B cell (primary cell): ENCODE results near the gene MRTO4. TPM values are rescaled to one million over a fixed set of nuclear protein-coding genes. Genes with fewer than 3 reads are reported as not detected.

Experiments used
- ATAC-seq: fragments of 200-7000 bp; cut with Tn5 transposase; one replicate; pipeline ENCODE4 v1.10.0; 2021; ENCODE audit warnings: low read depth, mild to moderate bottlenecking, moderate number of reproducible peaks, moderate library complexity
- CTCF ChIA-PET: fragments of 350-600 bp; sonication (Branson Sonifier 250); formaldehyde crosslinking; loops from one replicate; lab custom pipeline; 2021; ENCODE audit warnings: antibody characterized with exemption, inconsistent platforms; lab: Charles Lee
- POLR2A ChIA-PET: fragments of 350-600 bp; sonication (Branson Sonifier 250); formaldehyde crosslinking; loops from one replicate; lab custom pipeline; 2021; ENCODE audit warnings: antibody characterized with exemption; lab: Charles Lee
- DNase-seq: peaks from one replicate; pipeline ENCODE4 v3.0.0; 2013
- H2AFZ ChIP-seq: 2 replicates; pipeline ENCODE4 v1.6.1; 2012; ENCODE audit warnings: mild to moderate bottlenecking, low read depth, low read length; ENCODE audit not compliant: insufficient read depth, poor library complexity, severe bottlenecking
- H3K27ac ChIP-seq, 2 donors: 1 replicate in 1 of 2; 2 replicates in 1 of 2; pipeline ENCODE4 v1.5.1; 2012 to 2013; ENCODE audit warnings: low read length in 2 of 2, mild to moderate bottlenecking in 2 of 2, moderate library complexity in 1 of 2
- H3K27me3 ChIP-seq, 4 experiments: fragments of 200-600 bp in 1 of 4; sonication (generic) in 1 of 4; replicated peaks in 1 of 4; 1 replicate in 2 of 4; 2 replicates in 2 of 4; pipeline versions ENCODE4 v1.6.1 to v1.7.0; 2013 to 2016; ENCODE audit warnings: low read length in 3 of 4, mild to moderate bottlenecking in 2 of 4, mixed read lengths in 1 of 4, moderate library complexity in 1 of 4; ENCODE audit not compliant: insufficient read depth in 4 of 4, control insufficient read depth in 3 of 4; ENCODE audit errors: control extremely low read depth in 1 of 4
- H3K36me3 ChIP-seq, 2 experiments: replicated peaks in 1 of 2; 1 replicate in 1 of 2; 2 replicates in 1 of 2; pipeline versions ENCODE4 v1.6.1 to v1.7.1; 2013; ENCODE audit warnings: low read length in 1 of 2; ENCODE audit not compliant: insufficient read depth in 2 of 2, control insufficient read depth in 1 of 2; ENCODE audit errors: control extremely low read depth in 1 of 2, extremely low read depth in 1 of 2
- H3K4me1 ChIP-seq, 2 donors: fragments of 200-600 bp in 1 of 2; sonication (generic) in 1 of 2; 1 replicate in 1 of 2; 2 replicates in 1 of 2; pipeline versions ENCODE4 v1.5.1 to v1.6.1; 2013 to 2017; ENCODE audit warnings: low read length in 2 of 2; ENCODE audit not compliant: control insufficient read depth in 2 of 2, insufficient read depth in 2 of 2
- H3K4me2 ChIP-seq: replicated peaks from 2 replicates; pipeline ENCODE3; 2012; ENCODE audit warnings: mild to moderate bottlenecking, low read depth, low read length; ENCODE audit not compliant: poor library complexity, severe bottlenecking
- H3K4me3 ChIP-seq, 5 experiments: fragments of 200-600 bp in 1 of 5; sonication (generic) in 1 of 5; 1 replicate in 3 of 5; 2 replicates in 2 of 5; pipeline versions ENCODE4 v1.5.1 to v1.7.0; 2011 to 2016; ENCODE audit warnings: low read length in 4 of 5, mild to moderate bottlenecking in 4 of 5, low read depth in 2 of 5, control low read depth in 1 of 5, moderate library complexity in 1 of 5; ENCODE audit not compliant: insufficient read depth in 1 of 5; ENCODE audit errors: control extremely low read depth in 1 of 5, extremely low read depth in 1 of 5
- H3K79me2 ChIP-seq: fragments of 200-600 bp; sonication (generic); one replicate; pipeline ENCODE4 v1.6.0; 2016; ENCODE audit warnings: low read length; ENCODE audit not compliant: control insufficient read depth, insufficient read depth
- H3K9ac ChIP-seq: fragments of 200-600 bp; sonication (generic); 2 replicates; pipeline ENCODE4 v1.6.1; 2017; ENCODE audit warnings: mild to moderate bottlenecking, low read length, moderate library complexity
- H3K9me3 ChIP-seq, 3 donors: one replicate each; pipeline versions ENCODE4 v1.6.1 to v1.7.1; 2013; ENCODE audit warnings: low read length in 2 of 3; ENCODE audit not compliant: control insufficient read depth in 2 of 3, insufficient read depth in 1 of 3; ENCODE audit errors: control extremely low read depth in 1 of 3
- H4K20me1 ChIP-seq: 2 replicates; pipeline ENCODE4 v1.6.0; 2012; ENCODE audit warnings: mild to moderate bottlenecking, low read length; ENCODE audit not compliant: insufficient read depth, control insufficient read depth, poor library complexity, severe bottlenecking
- H3K27ac Mint-ChIP-seq: one replicate; pipeline ENCODE4 v1.8.0; 2021; ENCODE audit warnings: mixed read lengths
- H3K27me3 Mint-ChIP-seq: one replicate; pipeline ENCODE4 v1.8.0; 2021; ENCODE audit warnings: mixed read lengths
- H3K4me1 Mint-ChIP-seq: one replicate; pipeline ENCODE4 v1.8.0; 2021; ENCODE audit warnings: mixed read lengths
- H3K4me3 Mint-ChIP-seq: one replicate; pipeline ENCODE4 v1.8.0; 2021; ENCODE audit warnings: mixed read lengths
- H3K9me3 Mint-ChIP-seq: one replicate; pipeline ENCODE4 v1.8.0; 2022; ENCODE audit warnings: mixed read lengths; ENCODE audit not compliant: insufficient read depth
- CTCF ChIP-seq: fragments of 200-600 bp; IDR thresholded peaks from one replicate; pipeline ENCODE4 v1.8.0; 2022; ENCODE audit warnings: antibody characterized with exemption, mild to moderate bottlenecking
- EZH2 ChIP-seq: IDR thresholded peaks from 2 replicates; pipeline ENCODE4 v1.6.1; 2012; ENCODE audit warnings: borderline replicate concordance, low read depth, mild to moderate bottlenecking, moderate library complexity, low read length; ENCODE audit not compliant: insufficient read depth, poor library complexity, severe bottlenecking
- WGBS: methylation state at CpG from one replicate; pipeline ENCODE4 v1.1.5; 2013; ENCODE audit warnings: missing lambda C conversion rate; ENCODE audit not compliant: insufficient coverage; 5-methylcytosine and 5-hydroxymethylcytosine counted together
- intact Hi-C: fragments of 100-400 bp; cut with micrococcal nuclease; formaldehyde crosslinking; loops from one replicate; pipeline ENCODE4 v1.10.0; 2022
- polyA minus RNA-seq: library from RNA; depleted of rRNA, polyadenylated mRNA; stranded (reverse); fragments of >200 nt; gene quantifications from 2 replicates; pipeline ENCODE4 v1.2.3, GENCODE V29; 2012
- polyA plus RNA-seq: library from polyadenylated mRNA; depleted of rRNA; stranded (reverse); fragments of >200 nt; gene quantifications from 2 replicates; pipeline ENCODE4 v1.2.3, GENCODE V29; 2012
- total RNA-seq, 2 donors: library from RNA; stranded (reverse); fragments of 120-200 nt in 1 of 2; gene quantifications; 1 replicate in 1 of 2; 2 replicates in 1 of 2; pipeline versions ENCODE4 v1.2.3 to v1.2.4, GENCODE V29; 2013 to 2022

MRTO4 gene
- total RNA-seq (20.2 and 28.1 TPM in 2 replicates), polyA plus RNA-seq (10.4 and 10.6 TPM in 2 replicates), polyA minus RNA-seq (12.6 and 17.6 TPM in 2 replicates)
- total RNA-seq (2013): 27.0 TPM

DNA sequence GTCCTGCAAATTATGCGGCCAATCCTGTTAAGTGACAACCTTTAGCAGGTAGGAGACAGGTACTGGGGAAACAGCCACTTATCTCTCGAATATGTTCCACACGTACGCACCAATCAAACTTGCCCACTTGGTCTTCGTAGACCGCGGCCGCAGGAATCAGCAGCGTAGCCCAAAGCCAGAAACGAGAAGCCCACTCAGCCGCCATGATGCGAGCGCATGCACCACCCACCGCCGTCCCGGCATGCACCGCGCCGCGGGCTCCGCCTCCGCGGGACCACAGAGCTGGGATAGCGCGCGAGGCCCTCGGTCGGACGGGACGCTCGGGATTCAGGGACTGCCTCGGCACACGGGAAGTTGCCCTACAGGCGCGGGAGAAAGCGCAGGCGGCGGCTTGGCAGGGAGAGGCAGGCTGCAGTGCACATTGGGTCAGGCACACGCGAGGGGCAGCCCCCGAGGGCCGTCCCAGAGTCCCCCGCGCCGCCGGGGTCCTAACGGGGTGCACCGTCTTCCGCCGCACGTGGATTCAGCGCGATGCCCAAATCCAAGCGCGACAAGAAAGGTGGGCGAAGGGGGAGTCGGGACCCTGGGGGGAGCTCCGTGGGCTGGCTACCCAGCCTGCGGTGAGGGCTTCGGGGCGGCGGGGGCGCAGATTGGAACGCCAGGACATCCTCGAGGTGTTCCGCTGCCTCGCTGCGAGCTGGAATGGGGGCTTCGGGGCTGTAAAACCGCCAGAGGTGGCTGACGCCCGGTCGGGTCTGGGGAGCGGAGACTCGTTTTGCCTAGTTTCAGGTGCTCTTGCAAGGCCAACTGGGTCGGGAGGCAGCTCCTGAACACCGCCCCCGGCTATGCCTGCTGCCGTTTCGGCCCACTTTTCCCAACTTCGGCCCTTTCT lies at the start of gene MRTO4, which contains the start of gene EMC1:
MRTO4 (plus strand) TSS at position 501 of the 892 bp plus-strand sequence; CDS start at position 532, 31 bp downstream.
EMC1 (minus strand) TSS at position 220 of the 892 bp plus-strand sequence; CDS start at position 205, 15 bp downstream.
- Histone ChIP-seq H3K9ac (peak within 1 kb of the TSS; percentile 90), H3K27ac (peak within 1 kb of the TSS; percentile 90 to 95), H2AFZ (peak within 1 kb of the TSS; percentile 96), H3K4me2 (peak within 1 kb of the TSS; percentile 97), H3K9me3 (no peaks in the 10 kb centered on the region), H4K20me1 (peaks cover 35% of the 10 kb centered on the region), H3K4me1 (peaks cover 21 to 37% of the 10 kb centered on the region in 2 donors), H3K27me3 (no peaks in the 10 kb centered on the region), H3K36me3 (peaks cover 0 to 19% of the 10 kb centered on the region in 2 experiments), H3K4me3 (peak within 1 kb of the TSS; percentile 46 to 82 (median 79)), H3K79me2 (peaks cover 79% of the 10 kb centered on the region)
- no peaks in the 10 kb centered on the region for H3K27me3 Mint-ChIP-seq
- CTCF ChIA-PET: interaction anchor here (1.0 to 1.3 kb wide), 3 partner anchors 12 to 331 kb away, joined by 3 to 4 read pairs (median 4); no protein-coding TSS in a partner anchor
- peak within 1 kb of the TSS; percentile 98 for H3K4me3 Mint-ChIP-seq
- peak within 1 kb of the TSS; percentile 97 for H3K27ac Mint-ChIP-seq
- no peaks in the 10 kb centered on the region for H3K9me3 Mint-ChIP-seq
- POLR2A ChIA-PET: interaction anchor here (0.7 to 1.8 kb wide), 2 partner anchors 42 to 66 kb away, joined by 3 to 9 read pairs; partner anchors contain the start of gene UBR4
- ATAC-seq (peak; percentile 94), DNase-seq (peak; percentile 93)
- peaks cover 30% of the 10 kb centered on the region for H3K4me1 Mint-ChIP-seq
- TF ChIP-seq CTCF (no peak), EZH2 (no peak)
- intact Hi-C loops: loop anchor here (1.0 to 2.0 kb wide), 4 partner anchors 10 to 345 kb away; partner anchors contain the start of genes AKR7A2, SLC66A1 and UBR4
- under 1% methylated on average over 81 of the region's 81 CpGs for WGBS
